ENCODE measurements around the gene GTF2F2. TPM values are rescaled to one million over a fixed set of nuclear protein-coding genes. Genes with fewer than 3 reads are reported as not detected.

Gene GTF2F2
- total and polyA plus RNA-seq, 2 experiments from 2014 or later: 42.1 to 75.6 TPM

DNA sequence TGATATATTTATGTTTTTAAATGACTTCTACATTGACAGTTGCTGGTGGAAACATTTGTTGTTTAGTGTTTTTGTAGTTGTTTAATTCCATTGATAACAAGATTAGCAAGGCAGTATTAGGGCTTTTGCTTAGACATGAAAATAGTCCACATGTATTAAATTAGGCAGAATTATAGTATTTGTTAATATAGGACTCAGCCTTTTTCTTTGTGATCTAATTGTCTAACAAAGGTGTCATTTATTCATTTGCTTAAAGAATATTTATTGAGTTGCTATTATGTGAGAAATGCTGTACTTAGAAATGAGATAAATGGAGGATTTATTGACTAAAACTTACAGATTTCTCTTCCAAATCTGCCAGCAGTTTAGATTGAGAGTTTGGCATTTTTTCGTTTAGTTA lies 122.2 kb downstream of the GTF2F2 start:
- H3K27me3 Mint-ChIP-seq (ENCODE audit: insufficient read depth, low read depth, poor library complexity): peaks cover 3% of the 10 kb centered on the region
- ATAC-seq (no peak), DNase-seq (ENCODE audit: low spot score) (no peak)
- Histone ChIP-seq H2AFZ (no peak overlapping the region), H3K9me2 (ENCODE audit: insufficient read depth) (no peaks in the 10 kb centered on the region), H4K20me1 (replicated peaks; ENCODE audit: insufficient read depth) (no peaks in the 10 kb centered on the region), H3F3A (replicated peaks; ENCODE audit: low read depth) (no peaks in the 10 kb centered on the region), H3K4me1 (ENCODE audit: insufficient read depth) (no peaks in the 10 kb centered on the region), H3K27me3 (ENCODE audit: insufficient read depth) (no peaks in the 10 kb centered on the region), H3K27ac (ENCODE audit: low read depth) (no peak overlapping the region), H3K36me3 (ENCODE audit: insufficient read depth) (no peaks in the 10 kb centered on the region), H3K4me2 (no peak overlapping the region), H3K79me2 (replicated peaks; ENCODE audit: insufficient read depth) (peaks cover 17% of the 10 kb centered on the region; the same call in 1 of the 2 replicates), H3K4me3 (no peak overlapping the region)
- TF ChIP-seq JUNB (IDR thresholded peaks at IDR 0.05; ENCODE audit: unreplicated experiment): no peak
- TF ChIP-seq, protein P1, sequence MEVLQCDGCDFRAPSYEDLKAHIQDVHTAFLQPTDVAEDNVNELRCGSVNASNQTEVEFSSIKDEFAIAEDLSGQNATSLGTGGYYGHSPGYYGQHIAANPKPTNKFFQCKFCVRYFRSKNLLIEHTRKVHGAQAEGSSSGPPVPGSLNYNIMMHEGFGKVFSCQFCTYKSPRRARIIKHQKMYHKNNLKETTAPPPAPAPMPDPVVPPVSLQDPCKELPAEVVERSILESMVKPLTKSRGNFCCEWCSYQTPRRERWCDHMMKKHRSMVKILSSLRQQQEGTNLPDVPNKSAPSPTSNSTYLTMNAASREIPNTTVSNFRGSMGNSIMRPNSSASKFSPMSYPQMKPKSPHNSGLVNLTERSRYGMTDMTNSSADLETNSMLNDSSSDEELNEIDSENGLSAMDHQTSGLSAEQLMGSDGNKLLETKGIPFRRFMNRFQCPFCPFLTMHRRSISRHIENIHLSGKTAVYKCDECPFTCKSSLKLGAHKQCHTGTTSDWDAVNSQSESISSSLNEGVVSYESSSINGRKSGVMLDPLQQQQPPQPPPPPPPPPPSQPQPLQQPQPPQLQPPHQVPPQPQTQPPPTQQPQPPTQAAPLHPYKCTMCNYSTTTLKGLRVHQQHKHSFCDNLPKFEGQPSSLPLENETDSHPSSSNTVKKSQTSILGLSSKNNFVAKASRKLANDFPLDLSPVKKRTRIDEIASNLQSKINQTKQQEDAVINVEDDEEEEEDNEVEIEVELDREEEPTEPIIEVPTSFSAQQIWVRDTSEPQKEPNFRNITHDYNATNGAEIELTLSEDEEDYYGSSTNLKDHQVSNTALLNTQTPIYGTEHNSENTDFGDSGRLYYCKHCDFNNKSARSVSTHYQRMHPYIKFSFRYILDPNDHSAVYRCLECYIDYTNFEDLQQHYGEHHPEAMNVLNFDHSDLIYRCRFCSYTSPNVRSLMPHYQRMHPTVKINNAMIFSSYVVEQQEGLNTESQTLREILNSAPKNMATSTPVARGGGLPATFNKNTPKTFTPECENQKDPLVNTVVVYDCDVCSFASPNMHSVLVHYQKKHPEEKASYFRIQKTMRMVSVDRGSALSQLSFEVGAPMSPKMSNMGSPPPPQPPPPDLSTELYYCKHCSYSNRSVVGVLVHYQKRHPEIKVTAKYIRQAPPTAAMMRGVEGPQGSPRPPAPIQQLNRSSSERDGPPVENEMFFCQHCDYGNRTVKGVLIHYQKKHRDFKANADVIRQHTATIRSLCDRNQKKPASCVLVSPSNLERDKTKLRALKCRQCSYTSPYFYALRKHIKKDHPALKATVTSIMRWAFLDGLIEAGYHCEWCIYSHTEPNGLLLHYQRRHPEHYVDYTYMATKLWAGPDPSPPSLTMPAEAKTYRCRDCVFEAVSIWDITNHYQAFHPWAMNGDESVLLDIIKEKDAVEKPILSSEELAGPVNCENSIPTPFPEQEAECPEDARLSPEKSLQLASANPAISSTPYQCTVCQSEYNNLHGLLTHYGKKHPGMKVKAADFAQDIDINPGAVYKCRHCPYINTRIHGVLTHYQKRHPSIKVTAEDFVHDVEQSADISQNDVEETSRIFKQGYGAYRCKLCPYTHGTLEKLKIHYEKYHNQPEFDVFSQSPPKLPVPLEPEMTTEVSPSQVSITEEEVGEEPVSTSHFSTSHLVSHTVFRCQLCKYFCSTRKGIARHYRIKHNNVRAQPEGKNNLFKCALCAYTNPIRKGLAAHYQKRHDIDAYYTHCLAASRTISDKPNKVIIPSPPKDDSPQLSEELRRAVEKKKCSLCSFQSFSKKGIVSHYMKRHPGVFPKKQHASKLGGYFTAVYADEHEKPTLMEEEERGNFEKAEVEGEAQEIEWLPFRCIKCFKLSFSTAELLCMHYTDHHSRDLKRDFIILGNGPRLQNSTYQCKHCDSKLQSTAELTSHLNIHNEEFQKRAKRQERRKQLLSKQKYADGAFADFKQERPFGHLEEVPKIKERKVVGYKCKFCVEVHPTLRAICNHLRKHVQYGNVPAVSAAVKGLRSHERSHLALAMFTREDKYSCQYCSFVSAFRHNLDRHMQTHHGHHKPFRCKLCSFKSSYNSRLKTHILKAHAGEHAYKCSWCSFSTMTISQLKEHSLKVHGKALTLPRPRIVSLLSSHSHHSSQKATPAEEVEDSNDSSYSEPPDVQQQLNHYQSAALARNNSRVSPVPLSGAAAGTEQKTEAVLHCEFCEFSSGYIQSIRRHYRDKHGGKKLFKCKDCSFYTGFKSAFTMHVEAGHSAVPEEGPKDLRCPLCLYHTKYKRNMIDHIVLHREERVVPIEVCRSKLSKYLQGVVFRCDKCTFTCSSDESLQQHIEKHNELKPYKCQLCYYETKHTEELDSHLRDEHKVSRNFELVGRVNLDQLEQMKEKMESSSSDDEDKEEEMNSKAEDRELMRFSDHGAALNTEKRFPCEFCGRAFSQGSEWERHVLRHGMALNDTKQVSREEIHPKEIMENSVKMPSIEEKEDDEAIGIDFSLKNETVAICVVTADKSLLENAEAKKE (CRISPR knock-in tag; IDR thresholded peaks at IDR 0.05): no peak
- TF ChIP-seq ZNF331 (CRISPR knock-in tag; IDR thresholded peaks at IDR 0.05; ENCODE audit: low read depth): no peak
- TF ChIP-seq POLR2AphosphoS5 (IDR thresholded peaks at IDR 0.05; ENCODE audit: low read depth): no peak
- TF ChIP-seq EZH2 (IDR thresholded peaks at IDR 0.05; ENCODE audit: low read depth, unreplicated experiment): no peak
- TF ChIP-seq, protein P2, sequence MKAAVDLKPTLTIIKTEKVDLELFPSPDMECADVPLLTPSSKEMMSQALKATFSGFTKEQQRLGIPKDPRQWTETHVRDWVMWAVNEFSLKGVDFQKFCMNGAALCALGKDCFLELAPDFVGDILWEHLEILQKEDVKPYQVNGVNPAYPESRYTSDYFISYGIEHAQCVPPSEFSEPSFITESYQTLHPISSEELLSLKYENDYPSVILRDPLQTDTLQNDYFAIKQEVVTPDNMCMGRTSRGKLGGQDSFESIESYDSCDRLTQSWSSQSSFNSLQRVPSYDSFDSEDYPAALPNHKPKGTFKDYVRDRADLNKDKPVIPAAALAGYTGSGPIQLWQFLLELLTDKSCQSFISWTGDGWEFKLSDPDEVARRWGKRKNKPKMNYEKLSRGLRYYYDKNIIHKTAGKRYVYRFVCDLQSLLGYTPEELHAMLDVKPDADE (IDR thresholded peaks at IDR 0.05): no peak
- no peak for TF ChIP-seq NANOG (IDR thresholded peaks at IDR 0.05; ENCODE audit: borderline replicate concordance)
- no peak for TF ChIP-seq ZNF114 (CRISPR knock-in tag; IDR thresholded peaks at IDR 0.05)
- TF ChIP-seq, protein P3, sequence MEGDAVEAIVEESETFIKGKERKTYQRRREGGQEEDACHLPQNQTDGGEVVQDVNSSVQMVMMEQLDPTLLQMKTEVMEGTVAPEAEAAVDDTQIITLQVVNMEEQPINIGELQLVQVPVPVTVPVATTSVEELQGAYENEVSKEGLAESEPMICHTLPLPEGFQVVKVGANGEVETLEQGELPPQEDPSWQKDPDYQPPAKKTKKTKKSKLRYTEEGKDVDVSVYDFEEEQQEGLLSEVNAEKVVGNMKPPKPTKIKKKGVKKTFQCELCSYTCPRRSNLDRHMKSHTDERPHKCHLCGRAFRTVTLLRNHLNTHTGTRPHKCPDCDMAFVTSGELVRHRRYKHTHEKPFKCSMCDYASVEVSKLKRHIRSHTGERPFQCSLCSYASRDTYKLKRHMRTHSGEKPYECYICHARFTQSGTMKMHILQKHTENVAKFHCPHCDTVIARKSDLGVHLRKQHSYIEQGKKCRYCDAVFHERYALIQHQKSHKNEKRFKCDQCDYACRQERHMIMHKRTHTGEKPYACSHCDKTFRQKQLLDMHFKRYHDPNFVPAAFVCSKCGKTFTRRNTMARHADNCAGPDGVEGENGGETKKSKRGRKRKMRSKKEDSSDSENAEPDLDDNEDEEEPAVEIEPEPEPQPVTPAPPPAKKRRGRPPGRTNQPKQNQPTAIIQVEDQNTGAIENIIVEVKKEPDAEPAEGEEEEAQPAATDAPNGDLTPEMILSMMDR (conservative IDR thresholded peaks at IDR 0.05; ENCODE audit: low read depth in 2 of 2): no peak
- TF ChIP-seq STAT1 (IDR thresholded peaks at IDR 0.05; ENCODE audit: unreplicated experiment): no peak
- TF ChIP-seq, protein P4, sequence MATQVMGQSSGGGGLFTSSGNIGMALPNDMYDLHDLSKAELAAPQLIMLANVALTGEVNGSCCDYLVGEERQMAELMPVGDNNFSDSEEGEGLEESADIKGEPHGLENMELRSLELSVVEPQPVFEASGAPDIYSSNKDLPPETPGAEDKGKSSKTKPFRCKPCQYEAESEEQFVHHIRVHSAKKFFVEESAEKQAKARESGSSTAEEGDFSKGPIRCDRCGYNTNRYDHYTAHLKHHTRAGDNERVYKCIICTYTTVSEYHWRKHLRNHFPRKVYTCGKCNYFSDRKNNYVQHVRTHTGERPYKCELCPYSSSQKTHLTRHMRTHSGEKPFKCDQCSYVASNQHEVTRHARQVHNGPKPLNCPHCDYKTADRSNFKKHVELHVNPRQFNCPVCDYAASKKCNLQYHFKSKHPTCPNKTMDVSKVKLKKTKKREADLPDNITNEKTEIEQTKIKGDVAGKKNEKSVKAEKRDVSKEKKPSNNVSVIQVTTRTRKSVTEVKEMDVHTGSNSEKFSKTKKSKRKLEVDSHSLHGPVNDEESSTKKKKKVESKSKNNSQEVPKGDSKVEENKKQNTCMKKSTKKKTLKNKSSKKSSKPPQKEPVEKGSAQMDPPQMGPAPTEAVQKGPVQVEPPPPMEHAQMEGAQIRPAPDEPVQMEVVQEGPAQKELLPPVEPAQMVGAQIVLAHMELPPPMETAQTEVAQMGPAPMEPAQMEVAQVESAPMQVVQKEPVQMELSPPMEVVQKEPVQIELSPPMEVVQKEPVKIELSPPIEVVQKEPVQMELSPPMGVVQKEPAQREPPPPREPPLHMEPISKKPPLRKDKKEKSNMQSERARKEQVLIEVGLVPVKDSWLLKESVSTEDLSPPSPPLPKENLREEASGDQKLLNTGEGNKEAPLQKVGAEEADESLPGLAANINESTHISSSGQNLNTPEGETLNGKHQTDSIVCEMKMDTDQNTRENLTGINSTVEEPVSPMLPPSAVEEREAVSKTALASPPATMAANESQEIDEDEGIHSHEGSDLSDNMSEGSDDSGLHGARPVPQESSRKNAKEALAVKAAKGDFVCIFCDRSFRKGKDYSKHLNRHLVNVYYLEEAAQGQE (IDR thresholded peaks at IDR 0.05; ENCODE audit: unreplicated experiment): no peak
- no peak for TF ChIP-seq EZH2phosphoT487 (IDR thresholded peaks at IDR 0.05; ENCODE audit: unreplicated experiment)
- no peak for TF ChIP-seq CREB1 (CRISPR knock-in tag; IDR thresholded peaks at IDR 0.05; ENCODE audit: low read depth)
- no peak overlapping the region for H3K4me3 Mint-ChIP-seq
- H3K4me1 Mint-ChIP-seq: peaks cover 11% of the 10 kb centered on the region
- H3K9me3 Mint-ChIP-seq: no peaks in the 10 kb centered on the region; the same call in 2 of the 3 replicates
- H3K36me3 Mint-ChIP-seq (ENCODE audit: low read depth): peaks cover 2% of the 10 kb centered on the region; the same call in 1 of the 3 replicates
- no peak overlapping the region for H3K27ac Mint-ChIP-seq

All from GM23338 (cell line).